Tibial artery (tissue), 4 donors: ENCODE measurements around the gene BRI3BP.
"Not testable (repeated sequence)": the region's sequence is repeated elsewhere in the genome, so short reads cannot be mapped to it uniquely, and the experiment has no call there.

Experiments used
- DNase-seq, 2 donors: peaks; one replicate each; pipeline ENCODE4 v3.0.0-alpha.2; 2019
- H3K27ac ChIP-seq, 2 donors: fragments of 200-600 bp; sonication (generic) in 1 of 2; 1 replicate in 1 of 2; 2 replicates in 1 of 2; pipeline ENCODE4 v1.5.1; 2018 to 2019; ENCODE audit warnings: mild to moderate bottlenecking in 1 of 2
- H3K27me3 ChIP-seq, 2 donors: fragments of 200-600 bp; sonication (generic) in 1 of 2; one replicate each; pipeline versions ENCODE4 v1.5.1 to v1.6.0; 2016 to 2019
- H3K36me3 ChIP-seq, 3 donors: fragments of 200-600 bp; sonication (generic) in 2 of 3; one replicate each; pipeline ENCODE4 v1.5.1; 2016 to 2019; ENCODE audit warnings: mild to moderate bottlenecking in 2 of 3
- H3K4me1 ChIP-seq, 4 donors: fragments of 200-600 bp; sonication (generic) in 2 of 4; 1 replicate in 3 of 4; 2 replicates in 1 of 4; pipeline ENCODE4 v1.5.1; 2016 to 2019
- H3K4me3 ChIP-seq, 2 donors: fragments of 200-600 bp; sonication (generic) in 1 of 2; 1 replicate in 1 of 2; 2 replicates in 1 of 2; pipeline ENCODE4 v1.5.1; 2018 to 2019; ENCODE audit warnings: mild to moderate bottlenecking in 2 of 2
- H3K9me3 ChIP-seq, 3 donors: fragments of 200-600 bp; sonication (generic) in 1 of 3; one replicate each; pipeline ENCODE4 v1.5.1; 2016 to 2019
- intact Hi-C: fragments of 100-400 bp; cut with DNase I; formaldehyde crosslinking; loops from one replicate; pipeline ENCODE4 v1.15.0; 2023; ENCODE audit warnings: low total_unique reads
- TF ChIP-seq, protein P1 (sequence below), 2 experiments: fragments of 200-600 bp in 1 of 2; fragments of 450-650 bp in 1 of 2; IDR thresholded peaks; one replicate each; pipeline ENCODE4 v1.5.1; 2017 to 2019; ENCODE audit warnings: antibody characterized with exemption in 2 of 2, mild to moderate bottlenecking in 1 of 2, moderate library complexity in 1 of 2

The BRI3BP gene

DNA sequence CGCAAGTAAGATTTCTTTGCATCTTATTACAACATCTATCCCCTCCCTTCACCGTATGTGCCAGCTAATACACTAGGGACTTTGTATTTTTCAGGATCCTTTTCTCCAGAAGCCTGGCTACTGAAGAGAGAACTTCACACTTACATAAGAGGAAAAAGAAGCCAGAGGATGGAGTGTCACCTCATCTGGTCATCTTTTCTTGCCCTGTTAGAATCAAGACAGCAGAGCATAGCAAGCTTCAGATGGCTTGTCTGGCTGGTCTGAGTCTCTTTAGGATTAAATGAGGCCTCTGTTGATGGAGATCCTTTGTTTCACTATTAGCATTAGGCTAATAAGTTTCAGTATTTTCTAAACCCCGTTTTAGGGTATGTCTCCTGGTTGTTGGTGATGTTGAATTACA is 57.4 kb downstream of the BRI3BP start:
- TF ChIP-seq, protein P1, sequence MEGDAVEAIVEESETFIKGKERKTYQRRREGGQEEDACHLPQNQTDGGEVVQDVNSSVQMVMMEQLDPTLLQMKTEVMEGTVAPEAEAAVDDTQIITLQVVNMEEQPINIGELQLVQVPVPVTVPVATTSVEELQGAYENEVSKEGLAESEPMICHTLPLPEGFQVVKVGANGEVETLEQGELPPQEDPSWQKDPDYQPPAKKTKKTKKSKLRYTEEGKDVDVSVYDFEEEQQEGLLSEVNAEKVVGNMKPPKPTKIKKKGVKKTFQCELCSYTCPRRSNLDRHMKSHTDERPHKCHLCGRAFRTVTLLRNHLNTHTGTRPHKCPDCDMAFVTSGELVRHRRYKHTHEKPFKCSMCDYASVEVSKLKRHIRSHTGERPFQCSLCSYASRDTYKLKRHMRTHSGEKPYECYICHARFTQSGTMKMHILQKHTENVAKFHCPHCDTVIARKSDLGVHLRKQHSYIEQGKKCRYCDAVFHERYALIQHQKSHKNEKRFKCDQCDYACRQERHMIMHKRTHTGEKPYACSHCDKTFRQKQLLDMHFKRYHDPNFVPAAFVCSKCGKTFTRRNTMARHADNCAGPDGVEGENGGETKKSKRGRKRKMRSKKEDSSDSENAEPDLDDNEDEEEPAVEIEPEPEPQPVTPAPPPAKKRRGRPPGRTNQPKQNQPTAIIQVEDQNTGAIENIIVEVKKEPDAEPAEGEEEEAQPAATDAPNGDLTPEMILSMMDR (IDR thresholded peaks at IDR 0.05), result no peak
- Histone ChIP-seq H3K27ac (no peak overlapping the region), H3K4me1 (peaks cover 0 to 13% (median 6%) of the 10 kb centered on the region in 4 donors), H3K9me3 (no peaks in the 10 kb centered on the region), H3K36me3 (no peaks in the 10 kb centered on the region), H3K4me3 (no peak overlapping the region), H3K27me3 (no peaks in the 10 kb centered on the region)
- intact Hi-C loops, result no loop called here
- no peak for DNase-seq

DNA sequence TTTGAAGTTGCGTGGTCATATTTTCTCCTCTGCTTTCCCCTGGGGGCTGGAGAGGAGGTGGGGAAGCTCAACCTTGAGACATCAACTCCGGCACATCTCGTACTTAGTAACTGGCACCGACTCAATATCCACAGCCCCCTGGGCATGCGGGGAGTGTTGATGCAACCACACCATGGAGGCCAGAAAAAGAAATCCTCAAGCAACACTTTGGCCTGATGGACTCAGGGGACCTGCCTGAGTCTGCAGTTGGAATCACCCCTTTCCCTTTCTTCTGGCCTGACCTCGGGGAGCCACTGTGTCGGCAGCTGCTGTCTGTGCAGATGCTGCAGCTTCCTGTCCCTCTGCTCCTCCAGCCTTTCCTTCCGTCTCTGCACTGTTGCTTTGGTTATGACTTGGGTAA is 60.4 kb downstream of the BRI3BP start:
- no peaks in the 10 kb centered on the region for H3K36me3 ChIP-seq
- intact Hi-C loops, result no loop called here
- H3K9me3 ChIP-seq, result no peaks in the 10 kb centered on the region
- peaks cover 0 to 13% (median 6%) of the 10 kb centered on the region in 4 donors for H3K4me1 ChIP-seq
- DNase-seq, result no peak
- no peak overlapping the region for H3K4me3 ChIP-seq
- TF ChIP-seq, protein P1 (IDR thresholded peaks at IDR 0.05), result no peak
- peaks cover 0 to 15% of the 10 kb centered on the region in 2 donors for H3K27me3 ChIP-seq
- no peak overlapping the region for H3K27ac ChIP-seq

GRCh38 chr12:125055591-125055990 is 62.1 kb downstream of the BRI3BP start:
- Histone ChIP-seq H3K27ac (no peak overlapping the region), H3K36me3 (no peaks in the 10 kb centered on the region), H3K4me3 (no peak overlapping the region), H3K9me3 (no peaks in the 10 kb centered on the region), H3K4me1 (no peaks in the 10 kb centered on the region), H3K27me3 (peaks cover 0 to 15% of the 10 kb centered on the region in 2 donors)
- intact Hi-C loops, result no loop called here
- no peak for DNase-seq
- TF ChIP-seq, protein P1 (IDR thresholded peaks at IDR 0.05), result no peak

- no peaks in the 10 kb centered on the region for H3K4me1 ChIP-seq
- intact Hi-C loops, result no loop called here
- no peaks in the 10 kb centered on the region for H3K9me3 ChIP-seq
- no peak for DNase-seq
- H3K27me3 ChIP-seq, result peaks cover 0 to 15% of the 10 kb centered on the region in 2 donors
- no peak overlapping the region for H3K4me3 ChIP-seq
- TF ChIP-seq, protein P1 (IDR thresholded peaks at IDR 0.05), result no peak
- H3K36me3 ChIP-seq, result no peaks in the 10 kb centered on the region
- no peak overlapping the region for H3K27ac ChIP-seq
Measured at GRCh38 chr12:125056306-125056705, 62.9 kb downstream of the BRI3BP start.

GRCh38 chr12:125057708-125058107 is 64.3 kb downstream of the BRI3BP start:
- intact Hi-C loops, result no loop called here
- Histone ChIP-seq H3K36me3 (no peaks in the 10 kb centered on the region), H3K27me3 (peaks cover 0 to 15% of the 10 kb centered on the region in 2 donors), H3K4me3 (no peak overlapping the region), H3K27ac (no peak overlapping the region), H3K4me1 (no peaks in the 10 kb centered on the region), H3K9me3 (no peaks in the 10 kb centered on the region)
- TF ChIP-seq, protein P1 (IDR thresholded peaks at IDR 0.05), result no peak
- DNase-seq, result no peak

DNA sequence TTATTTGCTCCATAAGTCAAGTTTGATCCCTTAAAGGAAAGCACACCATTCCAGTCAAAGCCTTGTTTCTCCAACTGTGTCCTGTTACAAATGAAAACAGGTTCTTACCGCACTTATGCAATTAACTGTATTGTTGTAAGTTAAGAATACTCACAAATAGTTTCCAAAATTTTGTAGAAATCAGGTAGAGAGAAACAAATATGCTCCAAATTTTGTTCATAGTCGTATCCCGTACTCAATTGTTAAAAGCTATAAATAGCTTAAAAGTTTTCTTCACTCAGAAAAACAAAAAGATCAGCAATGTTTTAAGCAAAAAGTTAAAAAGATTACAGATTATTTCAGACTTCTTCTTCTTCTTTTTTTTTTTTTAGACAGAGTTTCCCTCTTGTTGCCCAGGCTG is 67.8 kb downstream of the BRI3BP start:
- no peaks in the 10 kb centered on the region for H3K36me3 ChIP-seq
- H3K27ac ChIP-seq, result no peak overlapping the region
- intact Hi-C loops, result no loop called here
- TF ChIP-seq, protein P1 (IDR thresholded peaks at IDR 0.05), result no peak
- peaks cover 0 to 19% (median 14%) of the 10 kb centered on the region in 4 donors for H3K4me1 ChIP-seq
- H3K9me3 ChIP-seq, result no peaks in the 10 kb centered on the region
- no peak overlapping the region for H3K4me3 ChIP-seq
- peaks cover 0 to 11% of the 10 kb centered on the region in 2 donors for H3K27me3 ChIP-seq
- DNase-seq, result no peak

DNA sequence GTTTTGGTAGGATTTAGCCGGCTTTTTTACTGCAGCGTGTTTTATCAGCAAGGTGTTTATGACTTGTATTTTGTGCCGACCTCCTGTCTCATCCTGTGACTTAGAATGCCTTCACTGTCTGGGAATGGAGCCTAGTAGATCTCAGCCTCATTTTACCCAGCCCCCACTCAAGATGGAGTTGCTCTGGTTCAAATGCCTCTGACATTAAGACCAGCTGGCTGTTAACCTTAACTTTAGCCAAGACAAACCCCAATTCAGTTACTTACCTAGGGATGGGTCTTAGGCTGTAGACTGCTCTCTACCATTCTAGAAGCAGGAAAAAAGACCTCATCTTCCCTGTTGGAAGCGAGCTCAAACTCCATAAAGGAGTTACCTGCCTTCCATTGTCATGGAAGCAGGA is 70.1 kb downstream of the BRI3BP start:
- H3K27me3 ChIP-seq, H3K4me3 ChIP-seq, intact Hi-C loops, H3K27ac ChIP-seq, H3K9me3 ChIP-seq, H3K36me3 ChIP-seq, DNase-seq: not testable (repeated sequence)
- H3K4me1 ChIP-seq, result peaks cover 0 to 33% (median 20%) of the 10 kb centered on the region in 4 donors
